Measurements from ENCODE around the gene APOL4.
"Not testable (repeated sequence)": the region's sequence is repeated elsewhere in the genome, so short reads cannot be mapped to it uniquely, and the experiment has no call there.

APOL4 gene

GRCh38 chr22:36191106-36191836 is 10.3 kb downstream of the APOL4 start:
- Histone ChIP-seq H3K27me3 (replicated peaks; ENCODE audit: control insufficient read depth, insufficient read depth, low read length) (no peaks in the 10 kb centered on the region; the same call in 1 of the 2 replicates), H3K4me3 (replicated peaks; ENCODE audit: low read depth, low read length) (no peak overlapping the region), H3K36me3 (ENCODE audit: control insufficient read depth, insufficient read depth, low read length) (no peaks in the 10 kb centered on the region)
- TF ChIP-seq CTCF (IDR thresholded peaks at IDR 0.05; ENCODE audit: insufficient read depth, low read length, poor library complexity, severe bottlenecking) = no peak
- DNase-seq (ENCODE audit: extremely low read depth, insufficient read length) = no peak

GRCh38 chr22:36187862-36188261 is 13.7 kb downstream of the APOL4 start:
- H3K4me3 ChIP-seq (replicated peaks; ENCODE audit: low read depth, low read length); DNase-seq (ENCODE audit: extremely low read depth, insufficient read length); H3K27me3 ChIP-seq (replicated peaks; ENCODE audit: control insufficient read depth, insufficient read depth, low read length); H3K36me3 ChIP-seq (ENCODE audit: control insufficient read depth, insufficient read depth, low read length): not testable (repeated sequence)

GRCh38 chr22:36185828-36186624 is 15.6 kb downstream of the APOL4 start:
- TF ChIP-seq CTCF (IDR thresholded peaks at IDR 0.05; ENCODE audit: insufficient read depth, low read length, poor library complexity, severe bottlenecking) = no peak
- H3K36me3 ChIP-seq (ENCODE audit: control insufficient read depth, insufficient read depth, low read length) = no peaks in the 10 kb centered on the region
- no peak for DNase-seq (ENCODE audit: extremely low read depth, insufficient read length)
- no peaks in the 10 kb centered on the region; the same call in none of the 2 replicates for H3K27me3 ChIP-seq (replicated peaks; ENCODE audit: control insufficient read depth, insufficient read depth, low read length)
- no peak overlapping the region for H3K4me3 ChIP-seq (replicated peaks; ENCODE audit: low read depth, low read length)

GRCh38 chr22:36184433-36185025 is 17.1 kb downstream of the APOL4 start:
- DNase-seq (ENCODE audit: extremely low read depth, insufficient read length) = no peak

GRCh38 chr22:36183446-36183845 is 18.2 kb downstream of the APOL4 start:
- DNase-seq (ENCODE audit: extremely low read depth, insufficient read length) = no peak
- H3K4me3 ChIP-seq (replicated peaks; ENCODE audit: low read depth, low read length) = no peak overlapping the region
- H3K36me3 ChIP-seq (ENCODE audit: control insufficient read depth, insufficient read depth, low read length) = no peaks in the 10 kb centered on the region
- TF ChIP-seq CTCF (IDR thresholded peaks at IDR 0.05; ENCODE audit: insufficient read depth, low read length, poor library complexity, severe bottlenecking) = no peak
- no peaks in the 10 kb centered on the region; the same call in none of the 2 replicates for H3K27me3 ChIP-seq (replicated peaks; ENCODE audit: control insufficient read depth, insufficient read depth, low read length)

More at GRCh38 chr22:36184433-36185025, 17.1 kb downstream of the APOL4 start:
- Histone ChIP-seq H3K36me3 (ENCODE audit: control insufficient read depth, insufficient read depth, low read length) (no peaks in the 10 kb centered on the region), H3K4me3 (replicated peaks; ENCODE audit: low read depth, low read length) (no peak overlapping the region), H3K27me3 (replicated peaks; ENCODE audit: control insufficient read depth, insufficient read depth, low read length) (no peaks in the 10 kb centered on the region; the same call in none of the 2 replicates)
- TF ChIP-seq CTCF (IDR thresholded peaks at IDR 0.05; ENCODE audit: insufficient read depth, low read length, poor library complexity, severe bottlenecking) = no peak

GRCh38 chr22:36182857-36183256 is 18.8 kb downstream of the APOL4 start:
- no peak for TF ChIP-seq CTCF (IDR thresholded peaks at IDR 0.05; ENCODE audit: insufficient read depth, low read length, poor library complexity, severe bottlenecking)
- H3K36me3 ChIP-seq (ENCODE audit: control insufficient read depth, insufficient read depth, low read length) = no peaks in the 10 kb centered on the region
- no peak for DNase-seq (ENCODE audit: extremely low read depth, insufficient read length)
- H3K4me3 ChIP-seq (replicated peaks; ENCODE audit: low read depth, low read length) = no peak overlapping the region
- no peaks in the 10 kb centered on the region; the same call in none of the 2 replicates for H3K27me3 ChIP-seq (replicated peaks; ENCODE audit: control insufficient read depth, insufficient read depth, low read length)

Measured in GM06990 (cell line).